Lower lobe of right lung (tissue), 2 donors: ENCODE results near the gene EIF3F. TPM values are rescaled to one million over a fixed set of nuclear protein-coding genes. Genes with fewer than 3 reads are reported as not detected.

Experiments
- ATAC-seq, 2 donors: fragments of 200-7000 bp; cut with Tn5 transposase; one replicate each; pipeline ENCODE4 v1.9.1; 2020 to 2022; ENCODE audit warnings: mild to moderate bottlenecking in 2 of 2, moderate library complexity in 2 of 2
- DNase-seq: peaks from one replicate; pipeline ENCODE4 v3.0.0-alpha.2; 2020
- H3K27ac ChIP-seq: fragments of 200-600 bp; one replicate; pipeline ENCODE4 v1.8.0; 2022
- H3K27me3 ChIP-seq: fragments of 200-600 bp; one replicate; pipeline ENCODE4 v1.8.0; 2022; ENCODE audit warnings: low read depth
- H3K36me3 ChIP-seq: fragments of 200-600 bp; one replicate; pipeline ENCODE4 v1.8.0; 2022; ENCODE audit warnings: mild to moderate bottlenecking
- H3K4me1 ChIP-seq: fragments of 200-600 bp; one replicate; pipeline ENCODE4 v1.8.0; 2022
- H3K4me3 ChIP-seq: fragments of 200-600 bp; one replicate; pipeline ENCODE4 v1.8.0; 2022; ENCODE audit warnings: mild to moderate bottlenecking
- H3K9me3 ChIP-seq: fragments of 200-600 bp; one replicate; pipeline ENCODE4 v1.8.0; 2022
- CTCF ChIP-seq: fragments of 200-600 bp; IDR thresholded peaks from one replicate; pipeline ENCODE4 v1.8.0; 2022; ENCODE audit warnings: antibody characterized with exemption, mild to moderate bottlenecking
- intact Hi-C: fragments of 100-400 bp; cut with DNase I; formaldehyde crosslinking; loops from one replicate; pipeline ENCODE4 v1.11.0; 2022
- total RNA-seq: library from RNA; stranded (reverse); fragmentation: NEBNext Ultra II Directional; extraction: Animal tissue kit (Norgen Biotek cat#: 25700); gene quantifications from one replicate; pipeline ENCODE4 v1.2.1, GENCODE V29; 2021
- donor health status: DM: no; HTN: yes; CAD: no; lungs with severe emphysema.

EIF3F gene
- total RNA-seq, 1 donor from 2014 or later, result 201 TPM

- Histone ChIP-seq H3K9me3 (no peaks in the 10 kb centered on the region), H3K36me3 (no peaks in the 10 kb centered on the region), H3K27ac (no peak overlapping the region), H3K4me3 (no peak overlapping the region), H3K27me3 (peaks cover 11% of the 10 kb centered on the region), H3K4me1 (no peaks in the 10 kb centered on the region)
- intact Hi-C loops, result no loop called here
- DNase-seq, result no peak
- no peak for ATAC-seq
- no peak for TF ChIP-seq CTCF
These were observed 49.8 kb downstream of the EIF3F start for GRCh38 chr11:8036986-8037385.

GRCh38 chr11:8038393-8038792, 51.3 kb downstream of the EIF3F start:
- H3K36me3 ChIP-seq, result no peaks in the 10 kb centered on the region
- DNase-seq, result no peak
- ATAC-seq, result no peak
- no peaks in the 10 kb centered on the region for H3K27me3 ChIP-seq
- intact Hi-C loops, result no loop called here
- no peak for TF ChIP-seq CTCF
- no peak overlapping the region for H3K4me3 ChIP-seq
- no peaks in the 10 kb centered on the region for H3K9me3 ChIP-seq
- no peak overlapping the region for H3K27ac ChIP-seq
- no peaks in the 10 kb centered on the region for H3K4me1 ChIP-seq

DNA sequence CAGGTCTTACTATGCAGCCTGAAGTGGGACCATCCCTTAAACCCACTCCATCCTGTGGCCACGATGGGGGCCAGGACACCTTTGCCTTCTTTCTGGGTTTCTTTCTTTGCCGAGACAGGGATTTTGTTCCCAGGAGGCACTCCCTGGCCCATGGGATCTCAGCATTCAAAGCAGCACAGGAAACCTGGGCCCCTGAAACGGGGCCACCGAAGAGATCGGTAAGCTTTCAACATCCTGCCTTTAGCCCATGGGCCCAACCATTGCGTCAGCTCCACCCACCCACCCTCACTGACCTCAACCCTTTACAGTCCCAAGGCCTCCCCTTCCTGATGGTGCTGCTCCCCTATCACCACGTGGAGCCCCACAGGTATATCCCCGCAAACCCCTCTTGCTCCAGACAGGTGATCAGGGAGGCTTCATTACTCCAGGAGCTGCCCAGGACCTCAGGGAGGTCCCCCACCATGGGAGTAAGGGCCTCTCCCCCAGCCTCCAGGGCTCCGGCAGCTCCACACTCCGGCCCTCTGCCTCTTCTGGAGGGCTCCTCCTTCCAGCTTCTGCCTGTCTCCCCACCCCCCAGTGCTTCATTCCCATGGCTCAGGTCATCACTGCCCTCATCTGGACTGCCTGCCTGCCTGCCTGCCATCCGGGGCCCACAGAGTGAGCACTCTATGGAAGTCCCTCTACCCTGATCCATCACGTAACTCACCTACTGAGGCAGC, 51.8 kb downstream of the EIF3F start:
- Histone ChIP-seq H3K27me3 (no peaks in the 10 kb centered on the region), H3K4me3 (no peak overlapping the region), H3K9me3 (no peaks in the 10 kb centered on the region), H3K36me3 (no peaks in the 10 kb centered on the region), H3K27ac (no peak overlapping the region), H3K4me1 (no peaks in the 10 kb centered on the region)
- ATAC-seq (no peak), DNase-seq (no peak)
- TF ChIP-seq CTCF, result no peak
- intact Hi-C loops, result no loop called here

- no peaks in the 10 kb centered on the region for H3K4me1 ChIP-seq
- no peaks in the 10 kb centered on the region for H3K36me3 ChIP-seq
- DNase-seq, result no peak
- H3K27ac ChIP-seq, result no peak overlapping the region
- no peaks in the 10 kb centered on the region for H3K27me3 ChIP-seq
- ATAC-seq, result no peak
- no peak for TF ChIP-seq CTCF
- no peak overlapping the region for H3K4me3 ChIP-seq
- intact Hi-C loops, result no loop called here
- no peaks in the 10 kb centered on the region for H3K9me3 ChIP-seq
These were observed 52.6 kb downstream of the EIF3F start for GRCh38 chr11:8039530-8040260.

- Histone ChIP-seq H3K36me3 (no peaks in the 10 kb centered on the region), H3K4me3 (no peak overlapping the region), H3K4me1 (no peaks in the 10 kb centered on the region), H3K27ac (no peak overlapping the region), H3K9me3 (no peaks in the 10 kb centered on the region), H3K27me3 (no peaks in the 10 kb centered on the region)
- ATAC-seq (no peak), DNase-seq (no peak)
- intact Hi-C loops, result no loop called here
- TF ChIP-seq CTCF, result no peak
These were observed 53.3 kb downstream of the EIF3F start for GRCh38 chr11:8040261-8040920.
